ENCODE data around the gene OR2V2.

Gene OR2V2

GRCh38 chr5:181145133-181145532 lies 2.3 kb upstream of the OR2V2 start:
- no peak for DNase-seq (ENCODE audit: low read depth in 2 of 2)

- DNase-seq (ENCODE audit: low read depth in 2 of 2) = no peak
These were observed 2.0 kb downstream of the OR2V2 start for GRCh38 chr5:181149355-181149754.

- DNase-seq (ENCODE audit: low read depth in 2 of 2) = no peak
These were observed 2.7 kb downstream of the OR2V2 start for GRCh38 chr5:181149806-181150733.

- no peak for DNase-seq (ENCODE audit: low read depth in 2 of 2)
These were observed 3.8 kb downstream of the OR2V2 start for GRCh38 chr5:181151146-181151545.

- no peak for DNase-seq (ENCODE audit: low read depth in 2 of 2)
These were observed 5.0 kb downstream of the OR2V2 start for GRCh38 chr5:181152406-181152805.

GRCh38 chr5:181153814-181154213 lies 6.4 kb downstream of the OR2V2 start:
- no peak for DNase-seq (ENCODE audit: low read depth in 2 of 2)

- no peak for DNase-seq (ENCODE audit: low read depth in 2 of 2)
These were observed 9.4 kb downstream of the OR2V2 start for GRCh38 chr5:181156758-181157157.

- DNase-seq (ENCODE audit: low read depth in 2 of 2) = no peak
These were observed 11.5 kb downstream of the OR2V2 start for GRCh38 chr5:181158869-181159268.

- DNase-seq (ENCODE audit: low read depth in 2 of 2) = peak; percentile 96
These were observed 12.1 kb downstream of the OR2V2 start for GRCh38 chr5:181159286-181160151.

- peak; percentile 62 to 76 for DNase-seq (ENCODE audit: low read depth in 2 of 2)
These were observed 12.9 kb downstream of the OR2V2 start for GRCh38 chr5:181160152-181160754.

GRCh38 chr5:181160755-181161533 lies 13.6 kb downstream of the OR2V2 start:
- DNase-seq (ENCODE audit: low read depth in 2 of 2) = peak in 1 of 2 donors; percentile 34

GRCh38 chr5:181161534-181162175 lies 14.3 kb downstream of the OR2V2 start:
- no peak for DNase-seq (ENCODE audit: low read depth in 2 of 2)

GRCh38 chr5:181163487-181164075 lies 16.2 kb downstream of the OR2V2 start:
- DNase-seq (ENCODE audit: low read depth in 2 of 2) = no peak

- DNase-seq (ENCODE audit: low read depth in 2 of 2) = peak in 1 of 2 donors; percentile 49
These were observed 16.9 kb downstream of the OR2V2 start for GRCh38 chr5:181164076-181164952.

GRCh38 chr5:181166812-181167733 lies 19.7 kb downstream of the OR2V2 start:
- no peak for DNase-seq (ENCODE audit: low read depth in 2 of 2)

GRCh38 chr5:181167814-181168488 lies 20.6 kb downstream of the OR2V2 start:
- no peak for DNase-seq (ENCODE audit: low read depth in 2 of 2)

GRCh38 chr5:181168595-181169118 lies 21.3 kb downstream of the OR2V2 start:
- no peak for DNase-seq (ENCODE audit: low read depth in 2 of 2)

All from stimulated activated CD4-positive, alpha-beta T cell treated with anti-CD3 and anti-CD28 coated beads, Interleukin-1b, Interleukin-23, amount 100 ng/mL, for 4 hours (primary cell).